T-cell (primary cell): ENCODE measurements around the gene POLR2E. TPM values are rescaled to one million over a fixed set of nuclear protein-coding genes. Genes with fewer than 3 reads are reported as not detected.

Source experiments
- ATAC-seq, 4 experiments: fragments of 200-7000 bp in 3 of 4; fragments of 150-1000 bp in 1 of 4; cut with Tn5 transposase; replicated peaks in 1 of 4; 1 replicate in 3 of 4; 2 replicates in 1 of 4; pipeline ENCODE4 v1.10.0; 2021; ENCODE audit warnings: moderate library complexity in 3 of 4, mild to moderate bottlenecking in 2 of 4, moderate number of reproducible peaks in 1 of 4
- CTCF ChIA-PET, 2 donors: fragments of 300-600 bp; sonication (Branson Sonifier 250); formaldehyde crosslinking; loops; one replicate each; lab custom pipeline; 2022; ENCODE audit warnings: antibody characterized with exemption in 2 of 2; lab: Charles Lee
- POLR2A ChIA-PET, 2 donors: fragments of 300-600 bp; sonication (Branson Sonifier 250); formaldehyde crosslinking; loops; one replicate each; lab custom pipeline; 2022; ENCODE audit warnings: antibody characterized with exemption in 2 of 2; lab: Charles Lee
- DNase-seq, 35 experiments: peaks; one replicate each; pipeline versions ENCODE4 v3.0.0 to v3.0.0-alpha.2; 2013 to 2023
- H3K27ac ChIP-seq: one replicate; pipeline ENCODE4 v1.5.1; 2013; ENCODE audit warnings: low read length
- H3K27me3 ChIP-seq, 2 experiments: replicated peaks in 1 of 2; 1 replicate in 1 of 2; 2 replicates in 1 of 2; pipeline versions ENCODE4 v1.6.1 to v1.7.0; 2013; ENCODE audit warnings: low read length in 1 of 2, mixed read lengths in 1 of 2; ENCODE audit not compliant: control insufficient read depth in 2 of 2, insufficient read depth in 2 of 2; ENCODE audit errors: extremely low read depth in 1 of 2
- H3K36me3 ChIP-seq, 2 donors: 1 replicate in 1 of 2; 2 replicates in 1 of 2; pipeline versions ENCODE4 v1.6.1 to v1.7.0; 2013; ENCODE audit warnings: low read length in 1 of 2; ENCODE audit not compliant: control insufficient read depth in 2 of 2, insufficient read depth in 1 of 2; ENCODE audit errors: extremely low read depth in 1 of 2
- H3K4me1 ChIP-seq, 2 experiments: 1 replicate in 1 of 2; 2 replicates in 1 of 2; pipeline versions ENCODE4 v1.6.1 to v1.7.0; 2013; ENCODE audit warnings: low read length in 2 of 2, mixed read lengths in 1 of 2; ENCODE audit not compliant: insufficient read depth in 2 of 2, control insufficient read depth in 1 of 2; ENCODE audit errors: extremely low read depth in 1 of 2
- H3K4me3 ChIP-seq, 2 donors: 1 replicate in 1 of 2; 2 replicates in 1 of 2; pipeline versions ENCODE4 v1.5.1 to v1.7.0; 2013; ENCODE audit warnings: mild to moderate bottlenecking in 2 of 2, low read length in 1 of 2, moderate library complexity in 1 of 2; ENCODE audit not compliant: control insufficient read depth in 1 of 2; ENCODE audit errors: extremely low read depth in 1 of 2
- H3K9me3 ChIP-seq: 2 replicates; pipeline ENCODE4 v1.7.0; 2013
- H3K27ac Mint-ChIP-seq, 2 donors: one replicate each; pipeline ENCODE4 v1.8.0; 2020 to 2021; ENCODE audit warnings: mild to moderate bottlenecking in 2 of 2, mixed read lengths in 2 of 2
- H3K27me3 Mint-ChIP-seq, 2 donors: one replicate each; pipeline ENCODE4 v1.8.0; 2021 to 2022; ENCODE audit warnings: mixed read lengths in 2 of 2
- H3K36me3 Mint-ChIP-seq: one replicate; pipeline ENCODE4 v1.8.0; 2021; ENCODE audit warnings: mixed read lengths
- H3K4me1 Mint-ChIP-seq, 3 donors: one replicate each; pipeline ENCODE4 v1.8.0; 2020 to 2022; ENCODE audit warnings: mixed read lengths in 3 of 3, mild to moderate bottlenecking in 1 of 3
- H3K4me3 Mint-ChIP-seq, 3 donors: one replicate each; pipeline ENCODE4 v1.8.0; 2020 to 2022; ENCODE audit warnings: mild to moderate bottlenecking in 3 of 3, mixed read lengths in 3 of 3, moderate library complexity in 3 of 3
- H3K9me3 Mint-ChIP-seq, 3 donors: one replicate each; pipeline ENCODE4 v1.8.0; 2020 to 2022; ENCODE audit warnings: mixed read lengths in 3 of 3
- WGBS: methylation state at CpG from one replicate; pipeline ENCODE4 v1.1.5; 2013; ENCODE audit warnings: missing lambda C conversion rate; ENCODE audit not compliant: insufficient coverage; 5-methylcytosine and 5-hydroxymethylcytosine counted together
- total RNA-seq, 35 experiments: library from RNA in 6 of 35; stranded (reverse) in 6 of 35; fragments of 120-200 nt in 1 of 35; gene quantifications; one replicate each; pipeline versions ENCODE4 v1.2.1 to v1.2.4 and lab custom pipeline; 2013 to 2026

The POLR2E gene
- total RNA-seq, 5 donors from 2014 or later (not counting 1 experiment from before 2014, with no cell fraction given) = 75.7 to 119 (median 101) TPM

DNA sequence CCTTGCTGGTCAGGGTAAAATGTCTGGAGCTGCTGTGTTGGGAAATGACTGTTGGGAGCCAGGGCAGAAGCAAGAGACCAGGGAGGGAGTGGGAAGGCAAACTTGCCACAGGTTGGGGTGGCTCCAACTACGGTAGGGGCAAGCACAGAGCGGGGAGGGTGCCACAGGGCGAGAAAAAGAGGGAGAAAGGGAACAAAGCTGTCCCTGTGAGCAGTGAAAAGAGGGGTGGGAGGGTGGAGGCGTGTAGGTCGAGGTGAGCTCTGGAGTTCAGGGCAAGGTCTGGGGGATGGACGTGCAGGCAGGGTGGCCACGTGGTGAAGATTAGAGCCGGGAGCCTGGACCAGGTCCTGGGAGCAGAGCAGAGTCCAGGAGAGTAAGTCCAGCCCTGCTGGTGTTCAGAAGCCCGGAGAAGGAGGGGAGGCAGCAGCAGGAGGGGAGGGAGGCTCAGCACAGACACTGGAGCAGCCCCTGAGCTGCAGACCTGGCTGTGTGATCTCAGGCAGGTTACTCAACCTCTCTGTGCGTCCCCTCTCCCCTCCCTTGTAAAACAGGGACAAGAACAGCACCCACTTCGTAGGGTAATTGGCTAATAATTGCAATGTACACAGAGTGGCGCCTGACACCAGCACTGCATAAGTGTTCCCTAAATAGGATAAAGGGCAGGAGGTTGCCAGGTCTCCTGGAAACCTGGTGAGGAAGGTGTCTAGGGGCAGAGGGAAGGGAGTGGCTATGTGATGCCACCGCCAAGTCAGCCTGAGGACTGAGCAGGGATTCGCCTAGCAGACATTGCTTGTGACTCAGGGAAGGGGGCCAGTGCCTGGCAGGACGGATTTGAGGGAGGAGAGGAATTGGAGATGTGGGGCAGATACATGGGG is 3.2 kb upstream of the POLR2E start:
- POLR2A ChIA-PET = interaction anchor here in 1 of 2 donors (0.6 kb wide), 1 partner anchor 9 kb away, joined by 4 read pairs; no protein-coding TSS in a partner anchor
- DNase-seq = no peak
- H3K4me3 ChIP-seq = no peak overlapping the region
- WGBS = 90% methylated on average over 12 of the region's 15 CpGs
- peaks cover 58 to 68% (median 58%) of the 10 kb centered on the region in 3 donors for H3K4me1 Mint-ChIP-seq
- H3K27ac ChIP-seq = no peak overlapping the region
- no peaks in the 10 kb centered on the region for H3K9me3 Mint-ChIP-seq
- H3K36me3 ChIP-seq = peaks cover 0 to 4% of the 10 kb centered on the region in 2 donors
- peak overlapping the region in 1 of 3 donors; percentile 42 for H3K4me3 Mint-ChIP-seq
- H3K9me3 ChIP-seq = no peaks in the 10 kb centered on the region
- CTCF ChIA-PET = no interaction called here
- no peaks in the 10 kb centered on the region for H3K27me3 ChIP-seq
- peak overlapping the region; percentile 77 to 82 for H3K27ac Mint-ChIP-seq
- ATAC-seq = no peak
- no peaks in the 10 kb centered on the region for H3K36me3 Mint-ChIP-seq
- no peaks in the 10 kb centered on the region for H3K27me3 Mint-ChIP-seq
- H3K4me1 ChIP-seq = peaks cover 25 to 78% of the 10 kb centered on the region in 2 experiments

- no peaks in the 10 kb centered on the region for H3K27me3 Mint-ChIP-seq
- peak overlapping the region; percentile 31 to 41 for H3K27ac Mint-ChIP-seq
- no peaks in the 10 kb centered on the region for H3K9me3 Mint-ChIP-seq
- WGBS = 93% methylated on average over 3 of the region's 7 CpGs
- Histone ChIP-seq H3K36me3 (peaks cover 0 to 5% of the 10 kb centered on the region in 2 donors), H3K27me3 (no peaks in the 10 kb centered on the region), H3K4me1 (peaks cover 25 to 78% of the 10 kb centered on the region in 2 experiments), H3K9me3 (no peaks in the 10 kb centered on the region), H3K27ac (no peak overlapping the region), H3K4me3 (no peak overlapping the region)
- peaks cover 55 to 68% (median 57%) of the 10 kb centered on the region in 3 donors for H3K4me1 Mint-ChIP-seq
- no peak for ATAC-seq
- H3K36me3 Mint-ChIP-seq = no peaks in the 10 kb centered on the region
- no peak for DNase-seq
- ChIA-PET CTCF (no interaction called here), POLR2A (interaction anchor here in 1 of 2 donors (0.6 kb wide), 1 partner anchor 8 kb away, joined by 4 read pairs; no protein-coding TSS in a partner anchor)
- no peak overlapping the region for H3K4me3 Mint-ChIP-seq
Observed at GRCh38 chr19:1097810-1098176, 2.6 kb upstream of the POLR2E start.

DNA sequence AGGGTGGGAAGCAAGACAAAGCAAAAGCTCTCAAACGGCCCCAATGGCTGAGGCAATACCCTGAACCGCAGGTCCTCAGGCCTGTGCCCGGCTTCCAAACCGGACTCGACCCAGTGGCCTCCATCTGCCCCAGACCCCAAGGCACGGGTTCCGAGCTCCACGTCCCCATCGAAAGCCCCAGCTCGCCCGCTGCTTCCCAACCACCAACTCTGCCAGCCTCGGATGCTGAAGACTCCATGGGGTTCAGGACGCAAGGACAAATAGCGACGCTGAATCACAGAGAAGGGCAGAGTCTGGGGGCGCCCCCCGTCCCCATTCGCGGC is 559 bp downstream of the POLR2E start:
- DNase-seq (no peak), ATAC-seq (peak in 1 of 4 experiments; percentile 4)
- Mint-ChIP-seq H3K9me3 (no peaks in the 10 kb centered on the region), H3K36me3 (peaks cover 2% of the 10 kb centered on the region), H3K4me3 (peak overlapping the region; percentile 87 to 91 (median 91)), H3K27me3 (no peaks in the 10 kb centered on the region), H3K4me1 (peaks cover 41 to 52% (median 43%) of the 10 kb centered on the region in 3 donors), H3K27ac (peak overlapping the region; percentile 76 to 79)
- Histone ChIP-seq H3K4me3 (peak overlapping the region; percentile 89 to 90), H3K36me3 (peaks cover 10 to 26% of the 10 kb centered on the region in 2 donors), H3K27ac (peak overlapping the region; percentile 32), H3K4me1 (peaks cover 24 to 71% of the 10 kb centered on the region in 2 experiments), H3K9me3 (no peaks in the 10 kb centered on the region), H3K27me3 (no peaks in the 10 kb centered on the region)
- ChIA-PET POLR2A (interaction anchor here in 1 of 2 donors (0.5 kb wide), 1 partner anchor 16 kb away, joined by 3 read pairs; no protein-coding TSS in a partner anchor), CTCF (no interaction called here)
- under 1% methylated on average over 19 of the region's 19 CpGs for WGBS

DNA sequence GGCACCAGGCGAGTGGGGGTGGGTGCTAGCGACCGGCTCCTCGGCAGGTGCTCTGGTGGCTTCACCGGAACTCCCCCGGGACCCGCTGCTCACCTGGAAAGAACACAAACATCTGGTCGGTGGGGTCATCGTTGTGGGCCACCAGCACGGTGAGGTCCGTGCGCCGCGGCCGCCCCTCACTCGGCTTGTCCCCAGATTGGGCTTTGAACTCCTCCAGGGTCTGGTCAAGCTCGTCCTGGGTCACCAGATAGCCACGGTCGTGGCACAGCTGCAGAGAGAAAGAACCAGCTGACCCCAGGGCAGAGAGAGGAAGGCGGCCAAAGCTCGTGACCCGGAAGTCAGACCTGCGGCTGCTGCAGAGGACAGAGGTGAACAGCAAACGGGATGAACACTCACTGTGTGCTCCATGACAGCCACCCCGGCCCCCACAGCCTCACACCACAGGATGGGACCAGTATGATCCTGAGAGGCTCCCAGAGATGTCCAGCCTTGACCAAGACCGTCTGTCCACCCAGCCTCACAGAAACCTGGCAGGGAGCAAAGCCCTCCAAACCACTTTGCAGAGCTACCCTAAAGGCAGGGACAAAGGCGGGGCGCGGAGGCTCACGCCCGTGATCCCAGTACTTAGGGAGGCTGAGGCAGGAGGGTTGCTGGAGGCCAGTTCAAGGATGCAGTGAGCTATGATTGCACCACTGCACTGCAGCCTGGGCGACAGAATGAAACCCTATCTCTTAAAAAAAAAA is 1.2 kb downstream of the POLR2E start:
- no peak overlapping the region for H3K27ac ChIP-seq
- ATAC-seq = no peak
- no peaks in the 10 kb centered on the region for H3K27me3 ChIP-seq
- Mint-ChIP-seq H3K27ac (peak overlapping the region; percentile 76 to 79), H3K9me3 (no peaks in the 10 kb centered on the region), H3K27me3 (no peaks in the 10 kb centered on the region), H3K4me3 (peak overlapping the region; percentile 87 to 91 (median 91)), H3K36me3 (peaks cover 2% of the 10 kb centered on the region), H3K4me1 (peaks cover 39 to 49% (median 42%) of the 10 kb centered on the region in 3 donors)
- WGBS = 76% methylated on average over 31 of the region's 32 CpGs
- peaks cover 10 to 26% of the 10 kb centered on the region in 2 donors for H3K36me3 ChIP-seq
- H3K9me3 ChIP-seq = no peaks in the 10 kb centered on the region
- no peak for DNase-seq
- peak overlapping the region; percentile 89 to 90 for H3K4me3 ChIP-seq
- peaks cover 24 to 73% of the 10 kb centered on the region in 2 experiments for H3K4me1 ChIP-seq
- ChIA-PET POLR2A (interaction anchor here in 1 of 2 donors (0.5 to 1.2 kb wide), 3 partner anchors 12 to 141 kb away, joined by 3 to 5 read pairs (median 3); no protein-coding TSS in a partner anchor), CTCF (no interaction called here)

GRCh38 chr19:1093330-1093729 is 1.8 kb downstream of the POLR2E start:
- 100% methylated on average over 14 of the region's 15 CpGs for WGBS
- CTCF ChIA-PET = interaction anchor here in 1 of 2 donors (0.5 kb wide), 1 partner anchor 90 kb away, joined by 5 read pairs; no protein-coding TSS in a partner anchor
- H3K4me1 ChIP-seq = peaks cover 25 to 75% of the 10 kb centered on the region in 2 experiments
- no peak overlapping the region for H3K27ac ChIP-seq
- Mint-ChIP-seq H3K9me3 (no peaks in the 10 kb centered on the region), H3K27me3 (no peaks in the 10 kb centered on the region), H3K36me3 (peaks cover 2% of the 10 kb centered on the region), H3K4me1 (peaks cover 40 to 48% (median 44%) of the 10 kb centered on the region in 3 donors), H3K27ac (peak overlapping the region; percentile 61 to 69), H3K4me3 (peak overlapping the region; percentile 87 to 91 (median 91))
- no peak overlapping the region for H3K4me3 ChIP-seq
- ATAC-seq = no peak
- peaks cover 10 to 29% of the 10 kb centered on the region in 2 donors for H3K36me3 ChIP-seq
- POLR2A ChIA-PET = interaction anchor here in 1 of 2 donors (0.5 to 1.2 kb wide), 2 partner anchors 11 to 88 kb away, joined by 3 to 5 read pairs; no protein-coding TSS in a partner anchor
- no peaks in the 10 kb centered on the region for H3K27me3 ChIP-seq
- H3K9me3 ChIP-seq = no peaks in the 10 kb centered on the region
- DNase-seq = no peak
